ENCODE data around the gene BCL2. TPM values are rescaled to one million over a fixed set of nuclear protein-coding genes. Genes with fewer than 3 reads are reported as not detected.

BCL2 gene
- total and polyA plus RNA-seq, 9 of the 15 experiments (the other 6 are each of a cell fraction or from before 2014, with no cell fraction given) = 0.10 to 1.1 (median 0.65) TPM

DNA sequence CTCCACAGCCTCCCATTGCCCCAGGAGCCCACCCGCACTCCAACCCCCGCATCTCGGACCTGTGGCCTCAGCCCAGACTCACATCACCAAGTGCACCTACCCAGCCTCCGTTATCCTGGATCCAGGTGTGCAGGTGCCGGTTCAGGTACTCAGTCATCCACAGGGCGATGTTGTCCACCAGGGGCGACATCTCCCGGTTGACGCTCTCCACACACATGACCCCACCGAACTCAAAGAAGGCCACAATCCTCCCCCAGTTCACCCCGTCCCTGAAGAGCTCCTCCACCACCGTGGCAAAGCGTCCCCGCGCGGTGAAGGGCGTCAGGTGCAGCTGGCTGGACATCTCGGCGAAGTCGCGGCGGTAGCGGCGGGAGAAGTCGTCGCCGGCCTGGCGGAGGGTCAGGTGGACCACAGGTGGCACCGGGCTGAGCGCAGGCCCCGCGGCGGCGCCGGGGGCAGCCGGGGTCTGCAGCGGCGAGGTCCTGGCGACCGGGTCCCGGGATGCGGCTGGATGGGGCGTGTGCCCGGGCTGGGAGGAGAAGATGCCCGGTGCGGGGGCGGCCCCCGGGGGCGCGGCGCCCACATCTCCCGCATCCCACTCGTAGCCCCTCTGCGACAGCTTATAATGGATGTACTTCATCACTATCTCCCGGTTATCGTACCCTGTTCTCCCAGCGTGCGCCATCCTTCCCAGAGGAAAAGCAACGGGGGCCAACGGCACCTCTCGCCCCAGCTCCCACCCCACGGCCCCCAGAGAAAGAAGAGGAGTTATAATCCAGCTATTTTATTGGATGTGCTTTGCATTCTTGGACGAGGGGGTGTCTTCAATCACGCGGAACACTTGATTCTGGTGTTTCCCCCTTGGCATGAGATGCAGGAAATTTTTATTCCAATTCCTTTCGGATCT is 1.3 kb downstream of the BCL2 start:
- intact Hi-C loops (cut with micrococcal nuclease) (no loop called here), in situ Hi-C loops (cut with MboI) (loop anchor here (5.0 kb wide), 1 partner anchor 301 kb away; no protein-coding TSS in a partner anchor)
- Histone ChIP-seq H3K4me3 (no peak overlapping the region), H3K4me2 (ENCODE audit: insufficient read depth, low read length) (no peak overlapping the region), H3K4me1 (replicated peaks in 1 of 2; ENCODE audit: control insufficient read depth in 2 of 2, insufficient read depth in 2 of 2, low read length in 2 of 2) (peaks cover 9 to 17% of the 10 kb centered on the region in 2 experiments; a peak in 4 of 5 replicates), H3K9me3 (replicated peaks; ENCODE audit: control insufficient read depth, insufficient read depth, low read depth, low read length) (no peaks in the 10 kb centered on the region), H2AFZ (ENCODE audit: low read depth, low read length) (no peak overlapping the region), H3K9ac (ENCODE audit: insufficient read depth in 1 of 2, low read depth in 2 of 2, low read length in 2 of 2) (no peak overlapping the region), H3K36me3 (ENCODE audit: control insufficient read depth, insufficient read depth, low read length) (no peaks in the 10 kb centered on the region), H3K27ac (ENCODE audit: extremely low read depth, low read depth, low read length) (no peak overlapping the region), H3K79me2 (ENCODE audit: control insufficient read depth, insufficient read depth, low read length) (no peaks in the 10 kb centered on the region), H4K20me1 (replicated peaks; ENCODE audit: control insufficient read depth, insufficient read depth, low read length) (no peaks in the 10 kb centered on the region), H3K27me3 (ENCODE audit: control insufficient read depth in 2 of 2, insufficient read depth in 2 of 2, low read length in 2 of 2) (peaks cover 0 to 10% of the 10 kb centered on the region in 2 experiments; a peak in 2 of 5 replicates), H3K9me1 (ENCODE audit: control insufficient read depth, insufficient read depth, low read length) (no peaks in the 10 kb centered on the region)
- no peak for FAIRE-seq
- ChIA-PET POLR2A (interaction anchor here (0.6 kb wide), 1 partner anchor 910 kb away, joined by 3 read pairs; no protein-coding TSS in a partner anchor), CTCF (ENCODE audit: low intra/inter-chr PET ratio) (no interaction called here)
- no peak for DNase-seq (ENCODE audit: extremely low read depth in 1 of 4, low spot score in 3 of 4)
- no peak for ATAC-seq
- TF ChIP-seq ZBTB33 (CRISPR knock-in tag; IDR thresholded peaks at IDR 0.05) = peak; percentile 48; the same call in 1 of the 2 replicates
- TF ChIP-seq, protein P1, sequence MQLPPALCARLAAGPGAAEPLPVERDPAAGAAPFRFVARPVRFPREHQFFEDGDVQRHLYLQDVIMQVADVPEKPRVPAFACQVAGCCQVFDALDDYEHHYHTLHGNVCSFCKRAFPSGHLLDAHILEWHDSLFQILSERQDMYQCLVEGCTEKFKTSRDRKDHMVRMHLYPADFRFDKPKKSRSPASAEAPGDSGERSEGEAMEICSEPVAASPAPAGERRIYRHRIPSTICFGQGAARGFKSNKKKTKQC (CRISPR knock-in tag; IDR thresholded peaks at IDR 0.05) = no peak
- BruUV-seq (replicated peaks) = no TSS peak
- 60% methylated on average over 14 of the region's 66 CpGs for WGBS (ENCODE audit: insufficient coverage, low coverage, missing lambda C conversion rate)

All from K562 (cell line).